ENCODE results near the gene DLGAP1.

Gene DLGAP1

GRCh38 chr18:3541549-3542386 lies 913.3 kb downstream of the DLGAP1 start:
- DNase-seq, result no peak

- no peak for DNase-seq
Measured at GRCh38 chr18:3540805-3541548, 914.1 kb downstream of the DLGAP1 start.

GRCh38 chr18:3538954-3539617 lies 916.0 kb downstream of the DLGAP1 start:
- no peak for DNase-seq

GRCh38 chr18:3538456-3538855 lies 916.7 kb downstream of the DLGAP1 start:
- DNase-seq, result no peak

GRCh38 chr18:3530807-3531206 lies 924.3 kb downstream of the DLGAP1 start:
- no peak for DNase-seq

GRCh38 chr18:3529601-3530000 lies 925.5 kb downstream of the DLGAP1 start:
- no peak for DNase-seq

GRCh38 chr18:3529077-3529476 lies 926.0 kb downstream of the DLGAP1 start:
- no peak for DNase-seq

GRCh38 chr18:3528231-3528630 lies 926.9 kb downstream of the DLGAP1 start:
- no peak for DNase-seq

- DNase-seq, result no peak
Measured at GRCh38 chr18:3526421-3527354, 928.4 kb downstream of the DLGAP1 start.

GRCh38 chr18:3525870-3526420 lies 929.2 kb downstream of the DLGAP1 start:
- no peak for DNase-seq

- DNase-seq, result no peak
Measured at GRCh38 chr18:3524706-3525105, 930.4 kb downstream of the DLGAP1 start.

GRCh38 chr18:3520230-3521085 lies 934.6 kb downstream of the DLGAP1 start:
- DNase-seq, result no peak

- no peak for DNase-seq
Measured at GRCh38 chr18:3514312-3515216, 940.5 kb downstream of the DLGAP1 start.

- DNase-seq, result no peak
Measured at GRCh38 chr18:3513481-3513880, 941.6 kb downstream of the DLGAP1 start.

GRCh38 chr18:3511980-3512379 lies 943.1 kb downstream of the DLGAP1 start:
- DNase-seq, result no peak

- no peak for DNase-seq
Measured at GRCh38 chr18:3510896-3511295, 944.2 kb downstream of the DLGAP1 start.

GRCh38 chr18:3510024-3510423 lies 945.1 kb downstream of the DLGAP1 start:
- DNase-seq, result no peak

GRCh38 chr18:3508576-3509549 lies 946.2 kb downstream of the DLGAP1 start:
- no peak for DNase-seq

- no peak for DNase-seq
Measured at GRCh38 chr18:3504637-3505036, 950.5 kb downstream of the DLGAP1 start.

All from NCI-H1417 treated with DMSO at 0.1 percent for 48 hours (cell line).